Stimulated activated CD8-positive, alpha-beta memory T cell treated with anti-CD3 and anti-CD28 coated beads, Interleukin-15, amount 100 ng/mL, for 1 hour (primary cell): ENCODE data around the gene INHBB.
"Not testable (repeated sequence)": the region's sequence is repeated elsewhere in the genome, so short reads cannot be mapped to it uniquely, and the experiment has no call there.

Source experiments
- DNase-seq: peaks from one replicate; pipeline ENCODE4 v3.0.0-alpha.2; 2020; ENCODE audit warnings: low read depth

INHBB gene

GRCh38 chr2:120382541-120383144 is 36.7 kb downstream of the INHBB start:
- no peak for DNase-seq

GRCh38 chr2:120383191-120383590 is 37.3 kb downstream of the INHBB start:
- no peak for DNase-seq

- DNase-seq = no peak
Measured at GRCh38 chr2:120383631-120384340, 37.9 kb downstream of the INHBB start.

GRCh38 chr2:120384486-120385354 is 38.8 kb downstream of the INHBB start:
- DNase-seq = no peak

- DNase-seq = no peak
Measured at GRCh38 chr2:120385355-120386127, 39.6 kb downstream of the INHBB start.

- DNase-seq = no peak
Measured at GRCh38 chr2:120388222-120389035, 42.5 kb downstream of the INHBB start.

- no peak for DNase-seq
Measured at GRCh38 chr2:120389036-120389391, 43.1 kb downstream of the INHBB start.

GRCh38 chr2:120390381-120391055 is 44.6 kb downstream of the INHBB start:
- no peak for DNase-seq

GRCh38 chr2:120391382-120391781 is 45.4 kb downstream of the INHBB start:
- DNase-seq = not testable (repeated sequence)

GRCh38 chr2:120391911-120392665 is 46.2 kb downstream of the INHBB start:
- DNase-seq = no peak

- no peak for DNase-seq
Measured at GRCh38 chr2:120392923-120393322, 47.0 kb downstream of the INHBB start.

GRCh38 chr2:120393456-120393855 is 47.5 kb downstream of the INHBB start:
- no peak for DNase-seq

GRCh38 chr2:120394764-120395163 is 48.8 kb downstream of the INHBB start:
- no peak for DNase-seq

- no peak for DNase-seq
Measured at GRCh38 chr2:120395221-120396012, 49.5 kb downstream of the INHBB start.

GRCh38 chr2:120396013-120396860 is 50.3 kb downstream of the INHBB start:
- no peak for DNase-seq

GRCh38 chr2:120396861-120397811 is 51.2 kb downstream of the INHBB start:
- DNase-seq = no peak
